Measurements from ENCODE around the gene CNOT4.

Gene CNOT4

GRCh38 chr7:135389971-135390370, 119.9 kb downstream of the CNOT4 start:
- DNase-seq = no peak

DNA sequence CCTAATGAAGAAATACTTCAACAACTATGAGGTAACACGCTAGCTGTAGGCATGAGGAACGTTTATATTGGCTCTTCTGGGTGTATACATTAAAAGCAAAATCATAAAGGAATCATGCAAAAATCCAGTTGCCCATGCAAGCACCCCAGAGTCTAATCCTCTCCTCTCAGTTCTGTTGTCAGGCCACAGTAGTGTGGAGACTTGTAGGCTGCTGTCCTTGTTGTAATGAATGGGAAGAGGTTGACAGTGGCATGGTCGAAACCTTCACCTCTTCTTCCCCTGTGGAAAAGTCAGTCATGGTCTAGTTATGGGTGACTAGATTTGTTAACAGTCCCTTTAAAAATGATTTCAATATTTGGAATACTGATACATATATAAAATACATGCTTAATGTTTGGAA, 121.3 kb downstream of the CNOT4 start:
- no peak for DNase-seq

DNA sequence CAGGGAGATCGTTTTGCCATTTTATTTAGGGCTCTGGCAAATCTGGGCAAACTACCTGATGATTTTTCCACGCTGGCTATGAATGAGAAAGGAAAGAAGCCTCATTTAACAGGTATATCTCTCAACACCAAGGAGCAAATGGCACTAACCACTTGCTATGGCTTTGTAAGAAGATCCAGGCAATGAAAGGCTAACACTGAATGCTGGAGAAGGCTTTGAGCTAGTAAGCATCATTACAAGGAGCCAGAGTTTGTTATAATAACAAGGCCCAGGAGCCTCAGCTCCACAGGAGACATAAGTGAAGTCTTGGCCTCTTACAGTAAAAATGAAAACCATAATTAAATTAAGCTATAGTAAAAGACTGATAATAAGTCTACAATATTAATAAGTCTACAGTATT, 123.1 kb downstream of the CNOT4 start:
- no peak for DNase-seq

GRCh38 chr7:135386181-135386580, 123.7 kb downstream of the CNOT4 start:
- no peak for DNase-seq

DNA sequence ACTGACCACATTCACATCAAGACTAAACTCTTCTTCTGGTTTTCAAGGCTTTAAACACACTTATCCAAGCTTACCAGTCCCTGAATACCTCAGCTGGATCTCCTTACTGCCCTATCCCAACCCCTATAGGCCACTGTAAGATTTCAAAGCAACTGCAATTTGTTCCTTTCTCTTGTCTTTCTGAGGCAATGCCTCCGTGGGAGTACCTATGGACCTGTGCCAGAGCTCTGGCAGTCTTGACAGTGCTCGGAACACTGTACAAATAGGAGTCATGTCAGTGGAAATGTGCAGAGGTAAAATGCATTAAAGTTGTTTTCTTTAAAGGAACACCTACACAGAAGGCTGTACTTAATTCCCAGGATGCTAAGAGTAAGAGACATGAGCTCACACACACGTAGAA, 124.7 kb downstream of the CNOT4 start:
- DNase-seq = no peak

DNA sequence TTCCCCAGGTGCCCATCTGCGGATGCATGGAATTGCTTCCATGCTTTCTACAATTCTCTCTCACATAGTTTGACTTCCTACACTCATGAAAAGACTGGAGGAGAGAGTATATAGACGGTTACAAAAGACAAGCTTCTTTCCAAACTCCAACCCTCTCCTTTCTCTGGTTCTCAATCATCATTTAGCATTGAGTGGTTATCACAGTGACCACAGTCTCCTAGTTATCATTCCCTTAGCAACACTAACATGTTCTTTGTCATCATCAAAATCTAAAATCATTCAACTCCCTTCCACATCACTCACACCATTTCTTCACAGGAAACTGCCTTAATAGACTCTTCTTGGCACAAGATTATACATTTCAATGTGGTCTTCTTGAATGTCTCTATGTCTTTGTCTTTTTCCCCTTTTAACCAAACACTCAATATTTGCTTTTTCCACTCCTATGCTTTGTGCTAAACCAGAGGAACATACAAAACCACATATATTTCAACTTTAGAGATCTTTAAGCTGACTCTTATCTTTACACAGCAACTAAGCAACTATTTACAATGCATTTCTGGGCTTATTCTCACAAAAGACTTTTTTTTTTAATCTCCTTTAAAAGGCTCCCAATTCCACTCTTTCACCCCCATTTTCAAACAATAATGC, 126.3 kb downstream of the CNOT4 start:
- no peak for DNase-seq

DNA sequence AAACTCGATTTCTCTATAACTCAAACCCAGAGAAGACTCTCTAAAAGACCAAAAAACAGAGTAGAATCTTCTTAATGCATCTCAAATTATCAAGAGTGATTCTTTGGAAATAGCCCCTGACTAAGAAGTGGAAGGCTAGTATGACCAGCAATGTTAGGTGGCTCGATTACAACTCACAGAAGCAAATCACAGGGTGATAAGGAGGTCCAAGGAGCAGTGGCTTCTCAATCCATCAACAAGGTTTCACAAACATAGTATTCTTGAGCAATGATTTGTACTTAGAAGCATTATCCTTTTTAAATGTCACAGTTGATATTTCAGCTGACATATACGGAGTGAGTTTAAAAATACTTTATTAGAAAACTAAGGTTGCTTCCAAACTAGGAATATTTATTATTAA, 127.7 kb downstream of the CNOT4 start:
- no peak for DNase-seq

GRCh38 chr7:135381369-135381768, 128.5 kb downstream of the CNOT4 start:
- no peak for DNase-seq

DNA sequence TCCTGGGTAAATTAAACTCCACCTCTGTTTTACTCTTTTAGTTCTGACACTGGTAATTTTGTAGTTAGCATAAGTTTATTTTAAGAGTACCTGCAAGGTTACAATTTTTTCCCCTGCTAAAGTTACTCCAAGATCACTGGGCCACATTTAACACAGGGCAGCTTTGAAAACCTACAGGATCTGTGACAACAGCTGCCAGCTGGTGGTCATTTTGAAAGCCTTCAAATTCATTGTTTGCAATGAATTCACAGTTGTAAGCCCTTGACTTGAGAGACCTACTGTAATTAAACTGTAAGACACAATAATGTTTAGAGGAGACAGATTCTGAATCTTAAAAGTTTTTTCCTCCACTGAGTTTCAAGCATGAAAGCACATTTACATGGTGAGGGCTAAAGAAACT, 129.6 kb downstream of the CNOT4 start:
- no peak for DNase-seq

GRCh38 chr7:135377171-135377570, 132.7 kb downstream of the CNOT4 start:
- DNase-seq = no peak

DNA sequence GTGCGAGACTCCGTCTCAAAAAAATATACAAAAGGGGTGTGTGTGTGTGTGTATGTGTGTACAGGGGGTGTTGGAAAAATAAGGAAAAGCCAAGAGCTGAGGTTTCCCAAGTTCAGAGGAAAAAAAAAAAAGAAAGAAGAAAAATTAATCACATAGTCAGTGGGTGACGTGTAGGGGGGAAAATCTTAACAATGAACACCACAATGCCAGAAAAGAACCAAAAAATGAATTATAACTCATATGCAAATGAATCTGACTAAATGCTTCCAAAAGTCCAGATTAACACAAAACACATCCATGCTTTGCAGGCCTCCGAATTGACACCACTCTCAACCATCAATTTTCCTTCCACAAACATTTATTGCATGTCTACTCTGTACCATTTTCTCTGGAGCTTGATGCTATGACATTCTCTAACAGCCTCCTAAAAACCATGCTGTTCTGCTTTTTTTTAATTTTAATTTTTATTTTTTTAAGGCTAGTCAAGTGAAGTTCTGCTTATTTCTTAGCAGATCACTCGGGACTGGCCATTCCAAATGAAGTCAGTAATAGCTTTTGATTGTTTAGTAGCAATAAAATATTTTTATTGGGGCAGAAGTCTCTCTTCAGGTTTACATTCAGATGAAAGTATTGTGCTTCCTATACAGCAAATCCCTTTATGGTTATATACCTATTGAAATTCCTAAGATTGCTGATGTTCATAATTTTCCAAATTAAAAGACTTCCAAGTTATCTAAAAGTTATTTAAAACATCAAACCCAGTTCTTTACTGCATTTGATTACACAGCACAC, 133.8 kb downstream of the CNOT4 start:
- no peak for DNase-seq

DNA sequence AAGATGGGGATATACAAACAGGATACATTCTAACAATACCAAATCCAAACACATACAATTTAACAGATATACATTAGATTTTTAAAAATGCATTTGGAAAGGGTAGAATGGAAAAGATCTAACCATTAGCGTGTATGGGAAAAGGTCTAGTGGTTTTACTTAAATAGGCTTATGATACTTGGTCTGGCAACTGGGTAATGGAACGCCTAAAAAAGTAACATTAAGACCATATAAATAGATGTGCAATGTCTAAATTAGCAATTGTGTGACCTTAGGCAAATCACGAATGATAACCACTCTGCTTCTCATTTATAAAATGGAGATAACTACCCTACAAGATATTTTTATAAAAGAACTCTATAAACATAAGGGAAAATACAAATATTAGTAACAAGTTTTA, 135.2 kb downstream of the CNOT4 start:
- DNase-seq = no peak

DNA sequence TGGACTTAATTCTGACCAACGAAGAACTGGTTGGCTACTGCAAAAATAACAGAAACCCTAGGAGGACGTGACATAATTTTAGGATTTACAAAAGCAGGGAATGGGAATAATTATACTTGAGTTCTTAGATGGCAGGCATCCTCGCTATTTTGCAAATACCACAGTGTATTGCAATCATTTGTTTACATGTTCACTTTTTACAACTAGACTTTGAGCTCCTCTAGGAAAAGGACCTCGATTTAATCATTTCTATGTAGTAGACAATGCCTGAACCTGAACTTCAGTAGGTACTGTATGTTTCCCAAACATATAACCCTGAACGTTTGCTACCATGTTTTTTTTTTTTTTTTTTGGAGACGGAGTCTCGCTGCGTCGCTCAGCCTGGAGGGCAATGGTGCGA, 137.7 kb downstream of the CNOT4 start:
- DNase-seq = no peak

DNA sequence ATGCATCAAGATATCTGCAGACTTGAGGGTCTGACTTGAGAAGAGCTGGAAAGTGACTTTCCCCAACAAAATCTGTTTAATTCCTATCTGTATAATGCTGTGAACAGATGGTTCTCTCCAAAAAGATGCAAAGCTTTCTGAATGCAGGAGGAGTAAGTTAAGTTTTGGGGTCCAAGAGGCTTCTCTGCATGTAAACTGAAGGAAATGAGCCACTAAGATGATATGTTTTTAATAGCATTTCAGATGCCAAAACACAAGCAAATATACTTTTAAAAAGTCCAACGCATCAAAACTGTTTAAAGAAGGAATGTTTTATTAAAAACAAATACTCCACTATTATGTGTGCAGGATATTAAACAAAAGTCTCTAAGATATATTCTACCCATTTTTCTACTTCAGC, 139.2 kb downstream of the CNOT4 start:
- DNase-seq = no peak

DNA sequence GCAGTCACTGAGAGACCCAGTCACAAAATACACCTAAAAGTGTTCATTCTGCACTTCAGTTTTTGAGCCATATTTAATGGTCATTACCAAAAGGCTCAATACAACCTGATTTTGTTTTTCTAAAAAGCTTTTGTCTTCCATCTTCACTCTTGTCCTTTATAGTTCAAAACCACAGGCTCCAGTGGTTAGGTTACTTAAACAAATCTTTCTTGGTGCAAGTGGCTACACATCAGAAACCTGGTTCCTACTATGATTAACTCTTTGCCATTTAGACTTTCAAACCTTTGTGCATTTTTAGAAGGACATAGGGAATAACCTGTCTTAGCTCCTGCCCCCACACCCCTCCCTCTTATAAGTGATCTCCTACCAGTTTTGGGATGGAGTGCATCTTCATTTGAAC, 140.5 kb downstream of the CNOT4 start:
- DNase-seq = no peak

- no peak for DNase-seq
These were observed 141.3 kb downstream of the CNOT4 start for GRCh38 chr7:135368416-135369186.

GRCh38 chr7:135366843-135367508, 142.9 kb downstream of the CNOT4 start:
- DNase-seq = no peak

GRCh38 chr7:135365721-135366120, 144.2 kb downstream of the CNOT4 start:
- no peak for DNase-seq

GRCh38 chr7:135364206-135364605, 145.7 kb downstream of the CNOT4 start:
- DNase-seq = no peak

DNA sequence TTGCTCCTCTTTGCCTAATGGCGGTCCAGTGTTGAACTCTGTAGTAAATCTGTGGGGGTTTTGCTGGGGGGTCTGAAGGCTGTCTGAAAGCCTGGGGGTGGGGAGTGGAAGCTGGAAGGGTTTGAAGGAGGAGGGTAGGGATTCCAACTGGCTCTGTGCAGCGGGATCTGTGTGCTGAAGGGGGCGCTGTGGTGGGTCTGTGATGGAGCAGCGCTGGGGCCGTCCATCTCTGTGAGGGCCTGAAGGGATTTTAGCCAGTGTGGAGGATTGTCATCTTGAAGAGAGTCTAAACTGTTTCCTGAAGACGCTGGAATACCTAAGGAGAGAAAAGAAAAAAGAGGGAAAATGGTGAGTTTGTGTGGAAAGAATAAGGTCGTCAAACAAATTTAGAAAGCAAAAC, 147.0 kb downstream of the CNOT4 start:
- DNase-seq = no peak

- DNase-seq = no peak
These were observed 148.1 kb downstream of the CNOT4 start for GRCh38 chr7:135361788-135362187.

- DNase-seq = no peak
These were observed 150.3 kb downstream of the CNOT4 start for GRCh38 chr7:135359615-135360014.

- DNase-seq = no peak
These were observed 154.4 kb downstream of the CNOT4 start for GRCh38 chr7:135355377-135356048.

Data from DMS153 (cell line).